Esophagus muscularis mucosa (tissue), 3 donors: ENCODE results near the gene LPAR1.

Experiments
- CTCF ChIP-seq, 3 experiments: fragments of 200-600 bp in 2 of 3; fragments of 450-650 bp in 1 of 3; sonication (generic) in 2 of 3; IDR thresholded peaks; one replicate each; pipeline ENCODE4 v1.5.1; 2017 to 2019; ENCODE audit warnings: antibody characterized with exemption in 3 of 3, mild to moderate bottlenecking in 2 of 3, moderate library complexity in 1 of 3
- POLR2A ChIP-seq: fragments of 450-650 bp; IDR thresholded peaks from one replicate; pipeline ENCODE4 v1.6.1; 2017; ENCODE audit warnings: antibody characterized with exemption, moderate library complexity, mild to moderate bottlenecking, low read depth

GRCh38 chr9:111038331-111039230 lies at the start of gene LPAR1:
- TF ChIP-seq CTCF (IDR thresholded peaks at IDR 0.05) (no peak), POLR2A (no peak)
